GM21390 (cell line): ENCODE results near the gene HYAL2.
A peak's percentile ranks its signal among the peaks of the same experiment; 100 is the strongest.

ENCODE experiments used
- ATAC-seq: cut with Tn5 transposase; IDR thresholded peaks from one replicate; pipeline ENCODE4 v1.9.1; 2021; ENCODE audit not compliant: unreplicated experiment

The HYAL2 gene

GRCh38 chr3:50350527-50351322, 28.2 kb upstream of the HYAL2 start, which contains the start of the genes CYB561D2 and NPRL2:
Gene CYB561D2 (plus strand): TSS chr3:50350862. CDS start chr3:50351434, 572 bp downstream.
Gene NPRL2 (minus strand): TSS chr3:50350775. CDS start chr3:50350652, 123 bp downstream.
- ATAC-seq = peak; percentile 83

- ATAC-seq = no peak
These were observed 27.6 kb upstream of the HYAL2 start for GRCh38 chr3:50350213-50350526.

- ATAC-seq = no peak
These were observed 24.8 kb upstream of the HYAL2 start for GRCh38 chr3:50347187-50347813.

DNA sequence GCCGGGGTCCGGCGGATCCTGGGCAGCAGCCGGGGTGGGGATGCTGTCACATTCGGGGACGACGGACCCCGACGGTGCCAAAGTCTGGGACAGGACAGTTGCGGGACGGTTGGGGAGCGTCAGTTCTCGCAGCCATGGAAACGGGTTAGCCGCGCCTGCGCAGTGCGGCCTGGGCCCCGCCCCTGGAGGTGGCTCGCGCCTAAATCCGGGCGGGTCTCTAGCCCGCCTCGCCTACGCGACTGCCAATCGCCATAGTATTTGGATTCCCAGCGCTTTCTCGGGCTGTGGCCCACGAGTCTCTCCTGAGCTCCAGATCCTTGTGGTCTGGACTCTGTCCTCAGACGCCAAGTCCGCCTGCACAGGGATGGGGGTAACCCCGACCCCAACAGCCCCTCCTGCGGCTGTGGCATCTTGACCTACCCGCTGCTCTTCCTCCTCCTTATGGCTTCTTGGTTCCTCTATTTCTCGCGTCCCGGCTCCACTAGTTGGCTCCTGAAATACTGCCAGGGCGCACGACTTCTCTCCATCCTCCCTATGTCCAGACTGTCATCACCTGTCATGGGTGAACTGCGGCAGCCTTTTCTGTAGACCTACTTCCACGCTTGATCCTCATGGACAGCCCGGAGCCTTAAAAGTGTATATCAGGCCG, 23.2 kb upstream of the HYAL2 start, which contains the start of gene ZMYND10:
Gene ZMYND10, minus strand, starts transcription at position 147 of the 649 bp plus-strand sequence. CDS start 153 bp downstream, outside the sequence.
- ATAC-seq = no peak

DNA sequence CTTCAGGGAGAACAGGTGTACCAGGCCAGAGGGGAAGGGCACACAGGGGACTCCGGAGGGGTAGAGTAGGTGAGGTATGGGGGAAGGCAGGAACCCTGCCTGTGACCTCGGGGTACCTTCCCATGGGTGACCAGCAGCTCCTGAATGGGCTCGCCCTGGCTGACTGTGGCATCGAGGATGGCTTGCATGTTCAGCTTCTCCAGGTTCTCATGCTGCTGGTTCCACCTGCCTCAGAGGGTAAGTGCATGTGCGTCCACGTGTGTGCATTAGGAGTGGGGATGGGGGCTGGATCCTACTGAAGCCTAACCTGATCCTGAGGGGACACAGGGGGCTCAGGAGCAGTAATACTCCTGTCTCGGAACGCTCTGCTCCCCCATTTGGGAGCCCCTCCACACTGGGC, 22.5 kb upstream of the HYAL2 start:
- no peak for ATAC-seq

GRCh38 chr3:50342813-50343633, 20.5 kb upstream of the HYAL2 start:
- ATAC-seq = no peak

GRCh38 chr3:50341996-50342650, 19.6 kb upstream of the HYAL2 start:
- no peak for ATAC-seq

DNA sequence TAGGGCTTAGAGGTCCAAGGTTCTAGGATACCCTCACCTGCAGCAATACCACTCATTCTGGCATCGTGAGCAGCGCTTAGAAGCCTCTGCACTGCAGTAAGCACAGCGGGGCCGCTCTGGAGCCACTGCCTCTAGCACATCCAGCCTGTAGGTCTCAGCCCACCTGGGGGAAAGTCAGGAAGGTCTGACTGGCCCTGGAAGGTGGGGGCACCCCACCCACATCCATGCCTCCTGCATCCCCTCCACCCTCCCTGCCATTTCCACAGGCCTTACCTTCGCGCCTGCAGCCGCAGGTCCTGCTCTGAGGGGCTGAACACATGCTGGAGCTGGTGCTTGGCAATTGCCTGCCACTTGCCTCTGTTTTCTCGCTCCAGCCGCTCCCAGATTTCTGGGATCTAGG, 19.0 kb upstream of the HYAL2 start:
- ATAC-seq = no peak

- ATAC-seq = peak; percentile 28
These were observed 18.1 kb upstream of the HYAL2 start, which contains the start of gene RASSF1 for GRCh38 chr3:50340448-50341329. Gene RASSF1 (minus strand): TSS chr3:50340836. CDS start chr3:50340805, 31 bp downstream.

DNA sequence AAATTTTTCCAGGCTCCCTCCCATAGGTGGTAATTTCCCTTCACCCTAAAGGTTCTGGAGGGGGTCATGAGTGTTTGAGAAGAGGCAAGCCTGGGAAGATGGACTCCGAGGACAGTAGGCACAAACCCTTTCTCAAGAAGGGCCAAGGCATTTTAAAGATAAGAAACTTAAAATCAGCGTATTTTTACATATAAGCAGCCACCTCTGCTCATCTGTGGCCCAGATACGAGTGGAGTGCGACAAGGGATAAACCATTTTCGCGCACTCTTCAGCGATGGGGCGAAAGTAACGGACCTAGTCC, 17.6 kb upstream of the HYAL2 start:
- no peak for ATAC-seq

- no peak for ATAC-seq
These were observed 17.1 kb upstream of the HYAL2 start for GRCh38 chr3:50339485-50340146.

- ATAC-seq = no peak
These were observed 16.4 kb upstream of the HYAL2 start for GRCh38 chr3:50338965-50339364.

GRCh38 chr3:50337175-50337861, 14.8 kb upstream of the HYAL2 start:
- peak; percentile 64 for ATAC-seq

DNA sequence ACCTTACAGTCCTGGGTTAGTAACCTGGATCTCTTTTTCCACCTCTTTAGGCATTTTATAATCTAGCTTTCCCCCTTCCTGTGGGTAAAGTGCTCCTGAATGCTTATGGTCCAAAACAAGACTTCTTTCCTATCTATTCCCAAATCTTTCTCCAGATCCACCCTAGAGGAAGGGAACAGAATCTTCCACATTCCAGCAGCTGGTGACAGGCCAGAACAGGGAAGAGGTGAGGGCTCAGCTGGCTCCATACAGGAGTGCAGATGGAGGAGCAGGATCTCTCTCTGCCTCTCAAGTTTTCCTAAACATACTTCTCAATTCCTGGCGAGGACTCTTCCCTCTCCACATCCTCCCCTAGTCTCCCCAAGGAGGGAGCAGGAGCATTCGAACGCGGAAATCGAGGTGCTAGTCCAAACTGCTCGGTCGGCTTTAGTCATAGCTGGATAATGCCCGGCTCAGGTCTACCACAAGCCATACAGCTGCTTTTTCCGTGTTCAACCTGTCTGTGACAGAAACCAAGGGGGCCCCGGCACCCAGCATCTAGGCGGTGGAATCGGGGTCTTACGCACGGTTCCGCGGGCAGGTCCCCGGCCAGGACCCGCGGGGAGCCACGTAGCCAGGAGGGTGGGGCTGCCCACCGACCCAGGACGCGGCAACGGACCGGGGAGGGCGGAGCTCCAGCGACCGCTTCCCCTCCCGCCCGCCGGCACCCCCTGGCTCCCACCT, 14.1 kb upstream of the HYAL2 start:
- ATAC-seq = peak; percentile 24

- no peak for ATAC-seq
These were observed 12.0 kb upstream of the HYAL2 start for GRCh38 chr3:50334339-50335075.

DNA sequence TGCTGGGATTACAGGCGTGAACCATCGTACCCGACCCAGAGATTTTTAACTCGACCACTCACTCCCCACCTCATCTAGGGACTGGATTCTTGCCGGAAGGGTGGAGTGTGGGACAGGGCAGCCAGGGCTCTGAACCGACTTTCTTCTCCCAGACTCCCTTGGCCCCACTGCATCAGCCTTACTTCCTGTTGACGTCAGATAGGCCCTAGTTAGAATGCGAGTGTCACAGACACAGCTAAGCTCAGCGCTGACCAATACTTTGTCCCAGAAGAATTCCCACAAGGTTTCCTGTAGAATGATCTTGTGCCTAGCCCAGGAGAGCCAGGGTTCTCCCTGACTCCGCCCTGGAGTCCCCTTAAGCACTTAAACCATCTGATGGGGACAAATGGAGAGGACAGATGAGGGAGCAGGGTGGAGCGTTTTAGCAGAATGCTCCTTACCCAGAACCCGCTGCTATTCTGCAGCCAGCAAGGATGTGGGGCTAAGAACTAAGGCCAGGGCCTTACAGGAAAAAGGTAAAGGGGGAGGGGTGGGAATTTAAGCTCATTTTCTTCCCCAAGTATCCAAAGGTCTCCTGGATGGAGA, 11.3 kb upstream of the HYAL2 start:
- no peak for ATAC-seq
